Urothelium cell line (cell line): ENCODE measurements around the gene CYP3A4.
"Not testable (repeated sequence)": the region's sequence is repeated elsewhere in the genome, so short reads cannot be mapped to it uniquely, and the experiment has no call there.

Experiments
- DNase-seq: peaks from one replicate; pipeline ENCODE4 v3.0.0; 2011; ENCODE audit warnings: low spot score, mixed read lengths
- FAIRE-seq: peaks from 2 replicates; lab custom pipeline; 2011; peaks lifted over from hg19 to GRCh38; lab: Jason Lieb, UNC

The CYP3A4 gene

DNA sequence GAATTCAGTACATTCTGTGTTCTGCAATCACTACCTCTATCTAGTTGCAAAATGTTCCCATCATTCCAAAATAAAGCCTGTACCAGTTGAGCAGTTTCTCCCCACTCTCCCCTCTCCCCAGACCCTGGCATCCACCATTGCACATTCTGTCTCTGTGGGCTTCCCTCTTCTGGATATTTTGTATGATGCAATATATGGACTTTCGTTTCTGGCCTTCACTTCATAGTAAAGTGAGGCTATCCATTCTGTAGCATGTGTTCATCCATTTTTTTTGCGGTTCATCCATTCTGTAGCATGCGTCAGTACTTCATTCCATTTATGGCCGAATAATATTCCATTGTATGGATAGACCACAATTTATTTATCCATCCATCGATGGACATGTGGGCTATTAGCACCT lies 9.5 kb upstream of the CYP3A4 start:
- no peak for DNase-seq
- no peak for FAIRE-seq

- DNase-seq = no peak
- FAIRE-seq = no peak
Observed at GRCh38 chr7:99792967-99793366, 9.0 kb upstream of the CYP3A4 start.

- DNase-seq (no peak), FAIRE-seq (no peak)
Observed at GRCh38 chr7:99791667-99792369, 7.8 kb upstream of the CYP3A4 start.

- DNase-seq = no peak
Observed at GRCh38 chr7:99791021-99791420, 7.0 kb upstream of the CYP3A4 start.

GRCh38 chr7:99790407-99790806 lies 6.4 kb upstream of the CYP3A4 start:
- FAIRE-seq = no peak

More at GRCh38 chr7:99791021-99791420, 7.0 kb upstream of the CYP3A4 start:
- no peak for FAIRE-seq

DNA sequence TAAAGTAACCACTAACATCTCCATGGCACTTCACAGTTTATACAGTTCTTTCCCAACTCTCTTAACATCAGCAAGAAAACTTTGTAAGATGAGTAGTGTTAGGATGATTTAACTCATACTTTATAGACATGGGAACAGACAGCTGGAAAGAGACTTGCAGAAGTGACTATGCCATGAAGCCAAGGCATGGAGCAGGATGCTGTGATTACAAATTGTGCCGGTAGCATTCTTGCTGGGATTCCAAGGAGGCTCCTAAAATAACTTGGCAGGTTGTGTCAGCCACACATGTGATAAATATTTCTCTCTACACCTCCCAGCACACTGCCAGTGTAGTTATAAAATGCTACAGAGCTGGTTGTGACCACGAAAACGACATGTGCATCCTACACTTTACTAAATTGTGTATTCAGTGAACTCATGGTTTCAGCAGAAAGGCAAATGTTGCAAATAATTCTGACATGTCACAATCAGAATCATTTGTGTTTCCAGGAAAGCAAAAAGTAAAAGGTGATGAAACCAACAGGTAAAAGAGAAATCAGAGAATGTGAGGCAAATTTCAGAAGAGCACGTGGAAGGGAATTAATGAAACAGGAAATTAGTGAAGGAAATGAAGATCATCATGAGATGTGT lies 5.6 kb upstream of the CYP3A4 start:
- DNase-seq (no peak), FAIRE-seq (no peak)

More at GRCh38 chr7:99790407-99790806, 6.4 kb upstream of the CYP3A4 start:
- no peak for DNase-seq

- DNase-seq (no peak), FAIRE-seq (no peak)
Observed at GRCh38 chr7:99788554-99788953, 4.6 kb upstream of the CYP3A4 start.

DNA sequence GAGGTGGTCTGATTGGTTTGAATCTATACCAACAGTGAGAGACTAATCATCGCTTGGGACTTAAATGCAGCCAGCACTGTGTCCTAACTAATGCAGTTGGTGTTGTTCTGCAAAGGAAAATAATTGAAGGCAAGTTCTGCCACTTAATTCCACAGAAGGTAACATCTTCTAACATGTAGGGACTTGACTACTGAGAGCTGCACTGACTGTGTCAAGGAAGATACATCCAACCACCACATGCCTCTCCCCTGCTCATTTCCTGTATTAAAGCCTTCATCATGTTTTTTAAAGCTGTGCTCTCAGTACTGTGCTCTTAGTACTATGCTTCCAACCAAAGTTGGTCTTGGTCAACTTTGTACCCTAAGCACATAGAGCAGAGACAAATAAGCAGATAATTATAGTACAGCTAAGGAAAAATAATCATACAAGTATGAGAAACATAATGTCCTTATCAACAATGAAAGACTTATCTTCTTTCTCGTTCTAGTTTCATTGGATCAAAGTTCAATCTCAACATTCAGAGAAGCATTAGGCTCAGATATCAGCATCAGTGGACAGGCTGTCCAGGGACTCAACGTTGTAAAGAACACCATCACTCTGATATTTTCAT lies 2.8 kb upstream of the CYP3A4 start:
- no peak for FAIRE-seq
- DNase-seq = no peak

GRCh38 chr7:99785654-99786053 lies 1.7 kb upstream of the CYP3A4 start:
- FAIRE-seq, DNase-seq: not testable (repeated sequence)

- FAIRE-seq (no peak), DNase-seq (no peak)
Observed at GRCh38 chr7:99782012-99782953, 1.7 kb downstream of the CYP3A4 start.

DNA sequence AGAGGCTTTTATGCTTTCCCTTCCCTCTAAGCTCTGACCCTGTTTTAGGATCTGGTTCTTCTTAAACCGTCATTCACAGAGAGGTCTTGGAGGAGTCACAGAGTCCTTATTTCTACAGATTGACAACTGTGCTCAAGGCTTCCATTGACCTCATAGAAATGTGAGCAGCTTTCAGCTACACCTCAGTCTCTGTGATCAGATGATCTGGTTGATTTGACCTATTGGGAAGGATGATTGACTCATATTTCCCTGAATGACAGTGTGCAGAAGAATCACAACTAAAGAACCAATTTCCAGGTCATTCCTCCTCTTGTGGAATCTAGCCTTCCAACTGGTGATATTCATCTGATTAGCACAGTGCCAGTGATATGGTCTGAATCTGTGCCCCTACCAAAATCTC lies 3.4 kb downstream of the CYP3A4 start:
- FAIRE-seq (no peak), DNase-seq (no peak)

DNA sequence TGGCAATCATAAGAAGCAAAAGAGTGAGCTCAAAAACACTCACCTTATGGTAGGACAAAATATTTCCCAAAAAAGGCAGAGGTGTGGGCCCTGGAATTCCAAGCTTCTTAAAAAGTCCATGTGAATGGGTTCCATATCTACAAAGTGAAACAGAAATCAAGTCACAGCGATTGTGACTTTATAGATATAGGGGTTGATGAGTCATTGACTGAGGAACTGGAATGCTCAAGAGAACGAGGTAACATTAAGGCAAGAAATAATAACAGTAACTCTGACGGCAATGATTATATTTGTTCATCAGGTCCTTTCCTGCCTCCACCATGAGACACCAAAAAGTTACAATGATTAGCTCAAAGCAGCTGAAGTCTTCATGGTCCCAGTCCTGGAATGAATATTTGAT lies 4.0 kb downstream of the CYP3A4 start:
- DNase-seq = no peak
- FAIRE-seq = no peak

- FAIRE-seq (no peak), DNase-seq (no peak)
Observed at GRCh38 chr7:99778880-99779279, 5.1 kb downstream of the CYP3A4 start.

- FAIRE-seq = not testable (repeated sequence)
Observed at GRCh38 chr7:99773395-99773794, 10.6 kb downstream of the CYP3A4 start.

DNA sequence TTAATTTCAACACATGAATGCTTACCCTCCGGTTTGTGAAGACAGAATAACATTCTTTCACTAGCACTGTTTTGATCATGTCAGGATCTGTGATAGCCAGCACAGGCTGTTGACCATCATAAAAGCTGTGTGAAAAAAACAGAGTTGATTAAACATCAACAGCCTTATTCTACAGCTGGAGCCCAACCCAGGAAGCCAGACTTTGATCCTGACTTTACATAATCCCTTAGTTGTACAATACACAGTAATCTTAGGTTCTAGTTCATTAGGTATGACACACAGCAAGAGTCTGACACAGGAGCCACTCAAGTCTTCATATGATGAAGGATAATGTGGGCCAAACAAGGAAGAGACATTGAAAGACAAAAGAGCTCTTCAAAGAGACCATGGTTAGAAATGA lies 11.4 kb downstream of the CYP3A4 start:
- no peak for DNase-seq
- FAIRE-seq = no peak

More at GRCh38 chr7:99773395-99773794, 10.6 kb downstream of the CYP3A4 start:
- DNase-seq = not testable (repeated sequence)

GRCh38 chr7:99769494-99769893 lies 14.5 kb downstream of the CYP3A4 start:
- FAIRE-seq = peak; percentile 44

DNA sequence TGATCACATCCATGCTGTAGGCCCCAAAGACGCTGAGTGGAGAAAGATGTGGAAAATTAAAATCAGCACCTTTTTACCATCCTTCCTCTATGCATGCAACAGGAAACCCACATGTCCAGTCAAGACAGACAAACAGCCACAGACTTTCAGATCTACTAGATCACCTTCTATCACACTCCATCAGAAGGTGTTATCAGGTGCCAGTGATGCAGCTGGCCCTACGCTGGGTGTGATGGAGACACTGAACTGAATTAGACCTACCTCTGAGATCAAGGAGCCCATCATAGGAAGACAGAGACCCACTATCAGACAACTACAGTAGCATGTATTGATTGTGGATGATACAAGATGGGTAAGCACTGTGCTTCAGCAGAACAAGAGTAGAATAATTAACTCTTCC lies 15.5 kb downstream of the CYP3A4 start:
- DNase-seq (no peak), FAIRE-seq (no peak)

More at GRCh38 chr7:99769494-99769893, 14.5 kb downstream of the CYP3A4 start:
- DNase-seq = not testable (repeated sequence)

GRCh38 chr7:99767662-99768061 lies 16.3 kb downstream of the CYP3A4 start:
- DNase-seq (no peak), FAIRE-seq (no peak)

DNA sequence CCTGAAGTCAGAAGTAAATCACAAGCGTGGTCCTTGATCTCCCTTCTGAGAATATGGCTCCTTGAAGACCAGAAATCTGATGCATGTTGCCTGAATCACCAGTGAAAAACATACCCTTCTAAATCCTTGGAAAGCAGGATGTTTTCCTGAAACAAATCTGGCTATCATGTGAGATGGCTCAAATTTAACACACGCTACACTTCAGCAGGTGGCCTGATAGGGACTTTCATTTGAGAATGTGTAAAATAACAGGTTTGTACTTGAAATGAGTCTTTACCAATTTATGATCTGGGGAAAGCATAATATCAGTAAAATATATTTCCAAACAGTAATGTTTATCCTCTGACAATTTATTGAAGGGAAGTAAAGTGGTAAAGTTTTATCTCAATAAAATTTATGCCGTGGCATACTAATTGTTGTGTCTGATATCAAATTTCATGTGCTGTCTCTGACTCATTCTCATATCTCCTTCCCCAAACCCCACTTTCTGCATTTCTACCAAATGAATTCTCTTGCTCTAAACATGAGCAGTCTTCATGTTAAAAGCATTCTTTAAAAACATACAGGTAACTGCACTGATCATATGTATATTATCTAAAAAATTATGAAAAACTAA lies 17.4 kb downstream of the CYP3A4 start:
- FAIRE-seq (no peak), DNase-seq (no peak)

- DNase-seq = no peak
- FAIRE-seq = no peak
Observed at GRCh38 chr7:99764478-99764877, 19.5 kb downstream of the CYP3A4 start.
